ENCODE measurements around the gene ZCCHC10.

DNA sequence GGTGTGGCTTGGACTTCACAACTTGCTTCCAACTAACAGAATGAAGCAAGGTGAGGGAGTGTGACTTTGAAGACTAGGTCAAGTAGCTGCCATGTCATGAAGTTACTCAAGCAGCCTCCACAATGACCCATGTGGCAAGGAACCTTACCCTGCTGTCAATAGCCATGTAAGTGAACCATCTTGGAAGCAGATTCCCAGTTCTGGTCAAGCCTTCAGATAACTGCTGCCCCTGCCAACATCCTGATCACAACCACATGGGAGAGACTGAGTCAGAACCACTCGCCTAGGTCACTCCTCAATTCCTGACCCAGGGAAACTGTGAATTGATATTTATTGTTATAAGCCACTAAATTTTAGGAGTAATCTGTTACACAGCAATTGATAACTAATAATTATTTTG lies 10.9 kb downstream of the ZCCHC10 start:
- TF ChIP-seq, protein P1, sequence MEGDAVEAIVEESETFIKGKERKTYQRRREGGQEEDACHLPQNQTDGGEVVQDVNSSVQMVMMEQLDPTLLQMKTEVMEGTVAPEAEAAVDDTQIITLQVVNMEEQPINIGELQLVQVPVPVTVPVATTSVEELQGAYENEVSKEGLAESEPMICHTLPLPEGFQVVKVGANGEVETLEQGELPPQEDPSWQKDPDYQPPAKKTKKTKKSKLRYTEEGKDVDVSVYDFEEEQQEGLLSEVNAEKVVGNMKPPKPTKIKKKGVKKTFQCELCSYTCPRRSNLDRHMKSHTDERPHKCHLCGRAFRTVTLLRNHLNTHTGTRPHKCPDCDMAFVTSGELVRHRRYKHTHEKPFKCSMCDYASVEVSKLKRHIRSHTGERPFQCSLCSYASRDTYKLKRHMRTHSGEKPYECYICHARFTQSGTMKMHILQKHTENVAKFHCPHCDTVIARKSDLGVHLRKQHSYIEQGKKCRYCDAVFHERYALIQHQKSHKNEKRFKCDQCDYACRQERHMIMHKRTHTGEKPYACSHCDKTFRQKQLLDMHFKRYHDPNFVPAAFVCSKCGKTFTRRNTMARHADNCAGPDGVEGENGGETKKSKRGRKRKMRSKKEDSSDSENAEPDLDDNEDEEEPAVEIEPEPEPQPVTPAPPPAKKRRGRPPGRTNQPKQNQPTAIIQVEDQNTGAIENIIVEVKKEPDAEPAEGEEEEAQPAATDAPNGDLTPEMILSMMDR (IDR thresholded peaks at IDR 0.05; ENCODE audit: insufficient read depth, low read length): no peak
- TF ChIP-seq, protein P2, sequence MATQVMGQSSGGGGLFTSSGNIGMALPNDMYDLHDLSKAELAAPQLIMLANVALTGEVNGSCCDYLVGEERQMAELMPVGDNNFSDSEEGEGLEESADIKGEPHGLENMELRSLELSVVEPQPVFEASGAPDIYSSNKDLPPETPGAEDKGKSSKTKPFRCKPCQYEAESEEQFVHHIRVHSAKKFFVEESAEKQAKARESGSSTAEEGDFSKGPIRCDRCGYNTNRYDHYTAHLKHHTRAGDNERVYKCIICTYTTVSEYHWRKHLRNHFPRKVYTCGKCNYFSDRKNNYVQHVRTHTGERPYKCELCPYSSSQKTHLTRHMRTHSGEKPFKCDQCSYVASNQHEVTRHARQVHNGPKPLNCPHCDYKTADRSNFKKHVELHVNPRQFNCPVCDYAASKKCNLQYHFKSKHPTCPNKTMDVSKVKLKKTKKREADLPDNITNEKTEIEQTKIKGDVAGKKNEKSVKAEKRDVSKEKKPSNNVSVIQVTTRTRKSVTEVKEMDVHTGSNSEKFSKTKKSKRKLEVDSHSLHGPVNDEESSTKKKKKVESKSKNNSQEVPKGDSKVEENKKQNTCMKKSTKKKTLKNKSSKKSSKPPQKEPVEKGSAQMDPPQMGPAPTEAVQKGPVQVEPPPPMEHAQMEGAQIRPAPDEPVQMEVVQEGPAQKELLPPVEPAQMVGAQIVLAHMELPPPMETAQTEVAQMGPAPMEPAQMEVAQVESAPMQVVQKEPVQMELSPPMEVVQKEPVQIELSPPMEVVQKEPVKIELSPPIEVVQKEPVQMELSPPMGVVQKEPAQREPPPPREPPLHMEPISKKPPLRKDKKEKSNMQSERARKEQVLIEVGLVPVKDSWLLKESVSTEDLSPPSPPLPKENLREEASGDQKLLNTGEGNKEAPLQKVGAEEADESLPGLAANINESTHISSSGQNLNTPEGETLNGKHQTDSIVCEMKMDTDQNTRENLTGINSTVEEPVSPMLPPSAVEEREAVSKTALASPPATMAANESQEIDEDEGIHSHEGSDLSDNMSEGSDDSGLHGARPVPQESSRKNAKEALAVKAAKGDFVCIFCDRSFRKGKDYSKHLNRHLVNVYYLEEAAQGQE (IDR thresholded peaks at IDR 0.05; ENCODE audit: insufficient replicate concordance, low read depth): no peak
- TF ChIP-seq GABPA (IDR thresholded peaks at IDR 0.05; ENCODE audit: low read depth): no peak
- TF ChIP-seq POLR2AphosphoS5 (IDR thresholded peaks at IDR 0.05; ENCODE audit: low read depth): no peak

Data from HL-60 (cell line).